RPMI7951 (cell line): Measurements from ENCODE around the gene GSG1. TPM values are rescaled to one million over a fixed set of nuclear protein-coding genes. Genes with fewer than 3 reads are reported as not detected.

ENCODE experiments used
- DNase-seq: peaks from one replicate; pipeline ENCODE4 v3.0.0-alpha.2; 2012; ENCODE audit warnings: low read depth
- total RNA-seq: library from RNA; depleted of rRNA; stranded (reverse); fragments of >200 nt; shearing (Covaris generic); gene quantifications from 2 replicates; pipeline ENCODE4 v1.2.3, GENCODE V29; 2014

The GSG1 gene
- total RNA-seq, 1 experiment from 2014 or later = not detected

DNA sequence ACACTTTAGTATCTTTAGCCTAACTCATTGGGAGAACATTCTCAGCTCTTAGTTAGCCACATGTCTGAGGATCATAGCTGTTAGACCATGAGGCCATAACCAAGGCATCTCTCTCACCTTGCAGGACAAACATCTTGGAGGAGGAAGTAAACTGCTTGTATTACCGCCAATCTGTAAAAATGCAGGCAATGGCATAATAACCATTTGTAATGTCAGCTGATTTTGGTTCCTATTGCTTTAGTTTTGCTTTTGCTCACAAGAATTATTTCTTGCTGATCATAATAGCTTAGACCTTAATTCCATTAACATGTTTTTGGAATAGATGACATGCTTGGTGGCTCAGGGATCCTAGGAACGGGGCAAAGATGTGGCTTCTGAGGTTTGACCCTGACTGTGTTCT is 16.4 kb upstream of the GSG1 start:
- DNase-seq = no peak

DNA sequence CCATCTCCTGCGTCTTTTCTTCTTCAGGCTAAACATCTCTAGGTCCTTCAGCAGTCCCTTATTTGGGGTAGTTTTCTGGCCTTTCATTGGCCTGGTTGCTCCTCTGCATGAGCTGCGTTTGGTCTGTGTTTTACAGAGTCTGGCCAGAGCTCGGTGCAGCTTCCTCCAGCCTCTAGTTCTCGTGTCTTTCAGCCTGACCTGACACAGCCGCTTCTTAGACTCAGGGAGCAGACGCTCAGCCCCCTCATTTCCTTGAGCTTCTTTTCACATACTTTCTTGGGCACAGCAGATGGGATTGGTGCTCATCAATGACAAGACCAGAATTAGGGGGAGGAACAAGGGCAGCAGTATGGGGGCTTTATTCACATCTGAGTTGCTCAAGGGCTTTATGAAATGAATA is 13.6 kb upstream of the GSG1 start:
- no peak for DNase-seq

DNA sequence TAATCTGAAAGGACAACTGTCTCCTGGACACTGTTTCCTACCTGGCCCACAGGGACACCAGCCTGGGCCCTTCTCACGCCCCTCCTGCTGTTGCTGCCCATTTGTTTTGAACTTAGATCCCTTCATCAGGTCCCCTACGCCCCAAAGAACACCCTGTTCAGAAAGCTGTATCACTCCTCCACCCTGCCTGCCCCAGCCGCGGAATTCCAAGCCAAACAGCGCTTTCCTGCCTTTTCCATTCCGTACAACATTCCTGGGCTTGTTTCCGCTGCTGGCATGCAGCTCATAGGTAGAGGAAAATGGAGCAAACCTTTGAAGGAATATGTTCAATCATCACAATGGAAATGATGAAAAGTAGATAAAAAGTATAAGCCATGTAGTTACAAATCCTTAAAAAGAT is 12.8 kb upstream of the GSG1 start:
- DNase-seq = no peak

DNA sequence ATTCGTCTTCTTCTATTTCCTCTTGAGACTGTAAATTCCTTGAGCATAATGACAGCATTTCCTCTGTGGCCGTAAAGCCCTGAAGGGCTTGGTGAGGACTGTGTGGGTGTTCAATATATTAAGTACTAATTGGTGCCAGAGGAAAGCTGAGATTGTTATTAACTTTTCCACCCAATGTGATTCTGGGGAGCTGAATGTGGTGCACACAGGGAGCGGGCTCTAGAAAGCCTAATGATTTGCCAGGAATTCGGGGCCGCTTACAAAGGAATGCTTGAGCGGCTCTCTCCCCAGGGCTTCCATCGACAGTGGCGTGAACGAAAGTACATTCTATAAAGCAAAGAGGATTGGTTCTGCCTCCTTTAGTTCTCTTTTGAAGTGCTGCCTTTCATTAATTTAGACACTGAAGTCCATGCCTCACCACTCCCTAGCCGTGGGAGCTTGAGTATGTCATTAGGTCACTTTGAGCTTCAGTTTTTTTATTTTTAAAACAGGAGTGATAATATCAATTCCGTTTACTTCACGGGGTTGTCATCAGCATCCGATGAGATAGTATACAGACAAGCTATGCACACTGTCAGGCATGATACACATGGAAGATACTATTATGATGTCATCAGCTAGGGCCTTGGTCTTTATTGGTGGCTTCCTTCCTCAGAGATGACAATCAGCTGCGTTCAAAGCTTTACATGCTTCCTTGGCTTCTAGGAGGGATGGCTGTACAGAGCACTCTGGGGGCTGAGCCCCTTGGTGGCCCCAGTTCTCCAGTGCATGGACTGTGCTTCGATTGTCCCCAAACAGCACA is 11.0 kb upstream of the GSG1 start:
- DNase-seq = peak; percentile 40

DNA sequence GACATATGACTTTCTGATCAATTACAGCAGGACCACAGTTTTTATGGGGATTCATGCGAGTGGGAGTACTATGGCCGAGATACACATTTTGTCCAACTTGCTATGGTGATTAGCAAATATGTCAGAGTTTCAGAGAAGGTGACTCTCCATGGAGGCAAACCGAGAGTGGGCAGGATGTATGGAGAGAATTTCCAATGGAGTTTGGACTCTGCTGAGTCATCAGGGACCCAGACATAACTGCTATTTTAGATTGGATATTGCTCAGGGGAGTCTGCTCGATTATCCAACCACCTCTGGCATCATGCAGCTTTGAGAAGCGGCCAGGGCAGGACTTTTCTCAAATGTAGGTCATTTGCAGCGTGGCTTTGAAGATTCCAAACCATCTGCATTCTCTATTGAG is 9.5 kb upstream of the GSG1 start:
- DNase-seq = no peak

DNA sequence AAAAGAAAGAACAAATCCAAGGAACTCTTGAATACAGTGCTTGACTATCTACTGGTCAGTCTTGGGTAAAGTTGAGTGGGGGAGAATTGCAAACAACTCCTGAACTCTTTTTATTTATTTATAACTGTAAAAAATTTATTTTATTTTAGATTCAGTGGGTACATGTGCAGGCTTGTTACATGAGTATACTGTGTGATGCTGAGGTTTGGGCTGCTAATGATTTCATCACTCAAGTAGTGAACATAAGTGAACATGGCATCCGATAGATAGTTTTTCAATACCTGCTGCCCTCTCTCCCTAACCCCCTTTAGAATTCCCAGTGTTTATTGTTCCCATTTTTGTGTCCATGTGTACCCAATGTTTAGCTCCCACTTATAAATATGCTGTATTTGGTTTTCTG is 3.2 kb upstream of the GSG1 start:
- DNase-seq = no peak

DNA sequence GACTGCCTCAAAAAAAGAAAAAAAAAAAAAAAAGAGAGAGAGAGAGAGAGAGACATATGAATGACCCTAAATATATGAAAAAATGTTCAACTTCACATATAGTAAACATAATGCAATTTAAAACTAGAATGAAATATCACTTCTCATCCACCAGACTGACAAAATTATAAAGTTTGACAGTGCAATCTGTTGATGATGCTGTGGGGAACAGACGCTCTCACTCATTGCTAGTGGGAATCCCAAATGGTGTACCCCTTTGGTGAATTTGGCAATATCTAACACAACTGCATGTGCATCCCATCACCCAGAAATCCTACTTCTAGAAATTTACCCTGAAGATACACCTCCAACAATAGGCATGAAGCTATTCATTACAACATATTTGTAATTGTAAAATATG is 2.3 kb upstream of the GSG1 start:
- no peak for DNase-seq

DNA sequence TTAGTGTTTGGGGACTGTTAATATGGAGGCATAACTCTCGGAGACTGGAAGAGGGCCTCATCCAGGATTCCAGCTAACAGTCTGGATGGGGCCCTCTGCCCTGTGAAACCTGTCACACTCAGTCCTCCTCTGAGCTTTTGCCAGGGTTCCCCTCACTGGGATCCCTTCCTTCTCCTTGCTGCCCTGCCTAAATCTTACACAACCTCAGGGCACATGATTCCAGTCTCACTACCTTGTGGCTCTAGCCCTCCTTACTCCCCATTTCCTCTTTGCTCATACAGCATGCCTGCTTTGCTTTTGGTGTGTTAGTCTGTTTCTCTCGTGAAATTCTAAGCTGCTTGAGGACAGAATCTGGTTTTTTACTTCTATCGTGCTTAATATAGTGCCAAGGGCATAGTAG is 942 bp upstream of the GSG1 start:
- DNase-seq = no peak

DNA sequence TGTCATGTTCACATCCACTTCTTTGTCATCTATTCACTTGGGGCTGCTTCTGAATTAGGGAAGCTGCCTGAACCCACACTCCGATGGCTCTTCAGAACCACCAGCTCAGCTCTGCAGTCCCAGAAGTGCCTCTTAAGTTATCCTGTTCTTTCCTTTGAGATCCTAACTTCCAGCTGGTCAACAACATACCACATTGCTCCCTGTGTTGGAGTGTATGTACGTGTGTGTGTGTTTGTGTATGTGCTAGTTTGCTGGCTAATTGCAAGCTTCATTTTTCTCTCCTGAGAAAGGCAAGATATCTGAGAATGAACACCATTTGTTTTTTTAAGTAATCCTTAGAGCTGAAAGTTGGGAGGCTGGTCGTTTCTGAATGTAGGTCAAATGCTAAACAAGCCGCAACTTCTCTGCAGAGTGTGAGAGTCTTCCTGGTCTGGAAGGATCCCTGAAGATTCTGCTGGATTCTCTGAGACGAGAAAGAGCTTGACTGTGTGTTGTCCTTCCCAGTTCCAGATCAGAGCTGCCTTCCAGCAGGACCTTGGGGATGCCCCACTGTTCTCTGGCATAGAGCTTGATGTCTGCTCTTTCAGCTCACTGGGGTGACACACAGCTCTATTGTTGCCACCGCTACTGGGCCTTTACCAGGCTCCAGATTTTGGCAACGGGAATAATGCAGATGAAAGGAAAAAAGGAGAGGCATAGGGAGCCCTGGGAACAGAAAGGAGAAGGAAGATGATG is 839 bp downstream of the GSG1 start:
- no peak for DNase-seq

DNA sequence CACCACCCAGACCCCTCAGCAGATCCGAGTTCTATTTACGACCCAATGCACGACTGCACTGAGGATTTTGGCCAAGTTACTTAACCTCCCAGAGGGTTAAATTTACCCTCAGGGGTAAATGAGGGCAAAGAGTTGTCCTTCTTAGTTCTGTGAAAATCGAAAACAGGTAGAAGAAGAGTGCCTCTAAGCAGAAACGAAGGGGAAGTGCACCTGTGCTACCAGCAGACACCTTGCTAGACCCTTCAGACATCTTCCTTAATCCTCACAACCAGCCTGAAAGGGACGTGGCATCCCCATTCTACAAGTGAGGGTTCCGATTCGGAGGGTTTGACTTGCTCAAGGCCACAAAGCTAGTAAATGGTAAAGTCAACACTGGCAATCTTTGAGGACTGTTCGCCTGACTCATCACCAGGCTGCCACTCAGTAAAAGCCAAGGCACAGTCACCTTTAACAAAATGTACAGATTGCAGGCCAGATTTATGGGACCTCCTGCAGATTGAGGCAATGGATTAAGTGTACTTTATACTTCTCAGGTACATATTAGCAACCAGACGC is 1.6 kb downstream of the GSG1 start:
- DNase-seq = peak; percentile 64

DNA sequence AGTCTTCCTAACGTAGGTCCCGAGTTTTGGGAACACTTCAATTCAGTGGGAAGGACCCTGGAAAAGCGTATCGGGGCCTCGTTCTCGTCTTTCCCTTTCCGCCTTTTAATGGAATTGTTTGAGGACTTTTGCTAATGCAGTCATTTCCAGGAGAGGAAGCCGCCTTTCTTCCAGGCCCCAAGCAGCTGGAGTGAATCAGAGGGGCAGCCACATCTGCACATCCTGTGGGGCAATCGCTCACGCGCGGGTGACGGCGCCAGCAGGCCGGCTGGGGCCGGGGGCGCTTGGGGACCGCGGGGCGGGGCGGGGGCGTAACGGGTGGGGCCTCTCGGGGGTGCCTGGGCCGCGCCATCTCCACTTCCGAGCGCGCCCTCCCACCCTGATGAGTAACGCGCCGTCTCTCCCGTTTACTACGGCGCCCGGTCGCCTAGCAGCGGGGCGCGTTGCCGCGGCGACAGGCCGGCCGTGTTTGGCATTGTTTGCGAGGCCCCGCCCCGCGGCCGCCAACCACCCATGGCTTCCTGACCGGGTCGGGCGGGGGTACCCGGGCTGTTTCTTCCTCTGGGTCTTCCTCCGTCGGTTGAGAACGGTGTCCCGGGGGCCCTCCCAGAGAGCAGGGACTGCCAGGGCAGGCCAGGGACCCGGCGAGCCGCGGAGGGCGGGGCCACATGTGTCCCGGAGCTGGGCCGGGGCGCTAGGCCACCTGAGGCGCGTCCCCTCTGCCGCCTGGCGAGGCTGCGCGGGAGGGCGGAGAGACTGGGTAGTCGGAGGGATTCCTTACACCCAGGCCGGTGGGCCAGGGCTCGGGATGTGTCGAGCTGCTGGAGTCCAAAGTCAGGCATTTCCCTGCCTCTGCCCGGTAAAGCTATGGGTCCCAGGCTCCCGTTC is 2.3 kb downstream of the GSG1 start:
- peak; percentile 94 for DNase-seq

DNA sequence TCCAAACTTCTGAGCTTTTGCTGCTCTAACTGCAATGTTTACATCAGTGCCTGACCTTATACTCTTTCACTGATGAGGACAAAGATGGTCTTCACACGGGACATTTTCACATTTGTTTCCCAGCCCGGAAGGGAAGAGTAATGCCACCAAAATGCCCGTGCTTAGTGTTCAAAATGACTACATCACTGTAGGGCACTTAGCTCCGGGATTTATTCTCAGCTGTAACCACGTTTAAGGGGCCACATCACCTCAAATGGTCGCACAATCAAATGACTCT is 2.9 kb downstream of the GSG1 start:
- DNase-seq = no peak

DNA sequence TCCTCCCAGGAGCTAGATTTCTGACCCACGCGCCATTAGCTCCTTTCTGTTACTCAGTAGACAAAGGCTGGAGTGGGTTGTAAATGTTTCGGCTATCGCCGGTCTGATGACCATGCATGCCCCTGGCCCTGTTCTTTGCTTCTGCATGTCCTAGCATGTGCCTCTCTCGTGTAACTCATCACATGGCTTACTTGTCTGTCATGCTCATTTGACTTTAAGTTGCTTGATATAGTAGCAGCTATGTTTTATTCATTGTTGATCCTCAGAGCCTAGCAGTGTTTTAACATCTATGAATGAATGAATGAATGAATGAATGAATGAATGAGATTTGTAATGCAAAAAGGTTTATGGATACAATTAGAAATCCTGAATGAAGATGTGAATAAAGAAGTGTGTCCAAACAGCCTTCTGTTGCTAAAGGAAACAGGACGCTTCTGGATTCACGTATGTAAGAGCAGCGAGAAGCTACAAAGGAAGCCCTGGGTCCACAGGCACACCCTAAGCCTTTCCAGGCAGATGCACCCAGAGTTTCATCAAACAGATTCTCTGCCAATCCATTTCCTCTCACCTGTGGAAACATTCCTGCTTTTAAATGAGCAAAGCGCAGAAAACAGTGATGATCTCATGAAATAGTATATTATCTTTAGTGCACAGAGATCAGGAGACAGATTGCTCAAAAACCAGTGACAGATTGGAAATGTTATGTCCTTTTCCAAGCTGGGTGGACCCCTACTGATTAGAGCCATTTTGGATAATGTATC is 3.4 kb downstream of the GSG1 start:
- DNase-seq = no peak

DNA sequence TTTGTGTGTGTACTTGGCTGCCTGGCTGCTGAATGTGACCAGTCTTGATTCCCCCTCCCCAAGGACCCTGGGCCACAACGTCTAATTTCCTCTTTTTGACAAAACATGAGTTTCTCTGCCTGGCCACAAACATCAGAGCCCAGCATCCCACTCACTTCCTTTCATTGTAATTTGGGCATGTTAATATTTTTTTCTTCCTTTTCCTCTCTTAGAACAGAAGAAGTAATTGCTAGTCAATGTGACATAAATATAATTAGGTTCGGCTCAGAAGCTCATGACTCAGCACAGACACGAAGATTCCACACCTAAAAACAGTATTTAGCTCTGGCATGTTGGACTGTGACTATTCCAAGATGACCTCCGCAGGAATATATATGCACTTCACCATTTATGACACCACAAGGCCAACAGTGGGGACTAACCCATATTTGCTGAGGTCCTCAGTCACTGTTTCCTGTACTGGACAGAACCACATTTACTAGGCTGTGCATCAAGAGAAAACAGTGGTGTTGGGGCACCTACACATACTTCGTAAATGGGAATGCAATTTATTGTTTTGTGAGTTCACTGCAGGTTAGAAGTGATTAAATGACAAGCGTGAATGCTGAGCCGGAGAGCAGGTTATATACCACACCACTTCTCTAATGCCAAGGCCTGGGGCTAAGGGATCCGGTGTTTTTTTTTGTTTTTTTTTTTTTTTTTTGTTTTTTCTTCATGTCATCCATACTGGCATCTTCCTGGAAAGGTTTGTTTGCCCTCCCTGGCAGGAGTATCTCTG is 4.2 kb downstream of the GSG1 start:
- DNase-seq = peak; percentile 24

DNA sequence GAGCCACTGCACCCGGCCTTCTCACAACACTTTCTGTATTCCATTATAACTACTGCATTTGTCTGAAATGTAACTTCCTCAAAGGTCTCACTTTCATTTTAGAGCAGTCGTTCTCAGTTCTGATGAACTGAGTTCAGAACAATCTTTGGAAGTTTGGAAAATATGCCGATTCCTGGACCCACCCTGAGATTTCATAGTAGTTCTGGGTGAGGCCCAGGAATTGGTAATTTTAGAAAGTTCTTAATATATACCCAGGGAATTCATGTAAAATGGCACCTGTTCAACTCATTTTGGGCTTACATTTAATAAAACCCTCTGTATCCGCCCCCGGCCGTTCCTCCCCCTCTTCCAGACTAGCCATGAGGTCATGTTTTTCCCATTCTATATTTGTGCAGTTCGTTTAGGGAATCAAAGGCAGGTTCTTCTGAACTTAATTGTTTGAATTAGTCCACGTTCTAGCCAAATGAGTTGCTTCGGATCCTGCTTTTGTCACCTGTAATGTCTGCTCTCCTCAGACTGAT is 5.9 kb downstream of the GSG1 start:
- DNase-seq = peak; percentile 18

DNA sequence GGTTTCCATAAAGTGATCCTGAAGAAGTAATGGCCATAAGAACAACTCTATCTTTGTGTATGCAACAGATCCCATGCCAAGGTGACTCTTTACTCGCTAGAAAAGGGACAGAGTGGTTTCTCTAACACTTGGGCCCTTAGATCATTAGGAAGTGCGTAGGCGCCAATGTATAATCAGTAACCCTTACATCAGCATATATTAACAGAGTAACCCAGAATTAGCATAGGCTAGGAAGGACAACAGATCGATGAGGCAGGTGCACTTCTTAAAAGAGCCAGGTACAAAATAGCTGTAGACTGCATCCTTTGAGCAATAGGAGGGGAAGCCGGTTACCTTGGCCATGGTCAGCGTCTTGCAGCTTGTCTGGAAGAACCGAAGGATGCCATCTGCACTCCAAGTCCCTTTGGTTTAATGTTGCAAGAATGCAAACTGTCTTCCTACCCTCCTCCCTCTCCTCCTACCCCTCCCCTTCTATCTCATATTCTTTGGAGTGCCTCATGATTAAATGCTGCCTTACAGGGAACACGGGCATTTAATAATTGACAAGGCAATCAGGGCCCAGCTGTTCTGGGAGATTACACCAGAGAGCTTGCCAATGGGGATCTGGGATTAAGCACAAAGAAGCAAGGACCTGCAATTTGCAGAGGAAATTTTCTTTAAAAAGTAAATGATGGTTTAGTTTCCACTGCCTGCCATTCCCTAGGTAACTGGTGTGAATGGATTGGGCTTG is 8.0 kb downstream of the GSG1 start:
- DNase-seq = no peak

DNA sequence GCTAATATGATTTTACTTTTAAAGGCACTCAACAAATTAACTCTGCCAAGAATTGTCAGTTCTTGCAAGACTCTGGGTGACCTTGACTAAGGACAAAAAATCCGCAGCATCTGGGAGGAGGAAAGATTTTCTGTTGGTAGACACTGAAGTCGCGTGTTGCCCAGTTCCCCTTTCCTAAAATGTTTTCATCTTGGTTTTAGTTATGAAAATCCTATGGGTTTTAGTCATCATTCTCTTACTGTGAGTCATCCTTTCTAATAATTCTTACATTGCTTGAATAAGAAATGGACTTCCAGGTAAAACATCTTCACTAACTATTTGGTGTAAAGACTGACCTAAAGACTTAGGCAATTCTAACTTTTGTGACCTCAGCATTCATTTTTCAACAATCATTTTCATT is 9.1 kb downstream of the GSG1 start:
- peak; percentile 24 for DNase-seq

DNA sequence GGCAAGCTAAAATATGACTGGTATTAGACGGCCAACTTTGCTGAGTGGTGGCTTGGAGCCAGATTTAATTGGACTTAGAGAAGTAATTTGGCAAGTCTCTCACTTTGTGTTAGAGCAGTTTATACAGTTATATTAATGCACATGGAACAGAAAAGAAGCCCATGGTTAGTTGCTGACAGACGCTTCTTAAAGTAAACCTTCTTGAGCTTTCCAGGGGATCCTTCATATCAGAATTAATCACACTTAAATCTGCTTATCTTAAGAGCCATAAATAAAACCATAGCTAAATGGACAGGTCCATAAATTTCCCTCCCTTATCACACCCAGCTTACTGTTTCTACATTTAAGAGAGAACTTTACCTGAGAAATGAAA is 9.6 kb downstream of the GSG1 start:
- no peak for DNase-seq

DNA sequence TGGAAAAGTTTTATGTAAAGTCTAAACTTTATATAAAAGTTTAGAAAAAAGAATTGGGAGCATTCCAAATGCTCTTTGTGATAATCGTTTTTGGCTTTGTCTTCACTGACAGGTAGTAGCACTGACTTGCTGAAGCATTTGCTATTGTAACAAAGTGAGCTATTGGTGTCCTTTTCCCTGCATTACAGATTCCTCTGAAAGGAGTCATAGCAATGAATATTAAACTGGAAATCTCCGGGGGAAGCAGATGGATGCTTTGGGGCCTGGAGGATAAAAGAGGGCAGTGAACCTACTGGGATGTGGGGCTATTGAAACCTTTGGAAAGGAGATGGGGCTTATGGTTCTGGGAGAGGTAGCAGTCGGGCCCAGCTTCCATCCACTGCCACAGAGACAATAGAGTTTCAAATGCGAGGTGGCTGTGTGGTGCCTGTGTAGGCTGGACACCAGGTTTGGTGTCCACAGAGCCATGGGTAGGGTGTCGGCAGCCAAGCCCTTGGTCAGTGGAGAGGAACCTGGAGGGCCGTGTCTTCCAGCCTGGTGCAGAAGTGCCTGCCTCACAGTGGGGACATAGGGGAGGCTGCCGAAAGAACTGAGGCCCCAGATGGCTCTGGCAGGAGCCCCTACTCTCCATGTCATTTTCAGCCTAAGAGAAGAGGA is 10.1 kb downstream of the GSG1 start:
- no peak for DNase-seq
